ENCODE measurements around the gene MAML1.

MAML1 gene

DNA sequence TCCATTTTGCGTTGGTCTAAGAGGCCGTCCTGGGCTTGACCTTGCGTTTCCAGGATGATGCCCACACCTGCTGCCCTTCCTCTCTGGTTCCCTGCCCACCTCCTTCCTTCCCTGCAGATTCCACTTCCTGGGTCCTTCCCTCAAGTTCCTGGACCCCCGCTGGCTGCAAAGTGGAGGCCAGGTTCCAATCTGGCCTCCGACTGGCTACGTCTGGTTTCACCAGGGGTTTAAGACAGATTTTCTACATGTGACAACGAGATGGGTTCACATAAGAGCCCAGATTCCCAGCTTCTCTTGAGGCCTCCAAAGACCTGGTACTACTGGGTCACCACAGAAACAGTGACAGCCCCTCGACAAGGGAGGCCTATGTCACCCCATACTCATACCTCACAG is 71.9 kb downstream of the MAML1 start:
- peak overlapping the region; percentile 85 for H3K4me2 ChIP-seq (ENCODE audit: low read depth, low read length, poor library complexity, severe bottlenecking)
- peaks cover 14% of the 10 kb centered on the region for H3K4me1 ChIP-seq (ENCODE audit: insufficient read depth, low read length, poor library complexity, severe bottlenecking)
- no peaks in the 10 kb centered on the region for H3F3A ChIP-seq (ENCODE audit: low read depth)
- H2AFZ ChIP-seq (ENCODE audit: low read length): no peak overlapping the region
- H3K9ac ChIP-seq (ENCODE audit: low read depth, low read length, poor library complexity, severe bottlenecking): peak overlapping the region; percentile 72
- H3K27me3 ChIP-seq (ENCODE audit: insufficient read depth, low read length, poor library complexity, severe bottlenecking): no peaks in the 10 kb centered on the region
- no peak for TF ChIP-seq EZH2phosphoT487 (IDR thresholded peaks at IDR 0.05; ENCODE audit: borderline replicate concordance)
- TF ChIP-seq, protein P1, sequence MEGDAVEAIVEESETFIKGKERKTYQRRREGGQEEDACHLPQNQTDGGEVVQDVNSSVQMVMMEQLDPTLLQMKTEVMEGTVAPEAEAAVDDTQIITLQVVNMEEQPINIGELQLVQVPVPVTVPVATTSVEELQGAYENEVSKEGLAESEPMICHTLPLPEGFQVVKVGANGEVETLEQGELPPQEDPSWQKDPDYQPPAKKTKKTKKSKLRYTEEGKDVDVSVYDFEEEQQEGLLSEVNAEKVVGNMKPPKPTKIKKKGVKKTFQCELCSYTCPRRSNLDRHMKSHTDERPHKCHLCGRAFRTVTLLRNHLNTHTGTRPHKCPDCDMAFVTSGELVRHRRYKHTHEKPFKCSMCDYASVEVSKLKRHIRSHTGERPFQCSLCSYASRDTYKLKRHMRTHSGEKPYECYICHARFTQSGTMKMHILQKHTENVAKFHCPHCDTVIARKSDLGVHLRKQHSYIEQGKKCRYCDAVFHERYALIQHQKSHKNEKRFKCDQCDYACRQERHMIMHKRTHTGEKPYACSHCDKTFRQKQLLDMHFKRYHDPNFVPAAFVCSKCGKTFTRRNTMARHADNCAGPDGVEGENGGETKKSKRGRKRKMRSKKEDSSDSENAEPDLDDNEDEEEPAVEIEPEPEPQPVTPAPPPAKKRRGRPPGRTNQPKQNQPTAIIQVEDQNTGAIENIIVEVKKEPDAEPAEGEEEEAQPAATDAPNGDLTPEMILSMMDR (conservative IDR thresholded peaks at IDR 0.05; ENCODE audit: low read length): no peak
- peaks cover 18% of the 10 kb centered on the region for H3K79me2 ChIP-seq (ENCODE audit: insufficient read depth, low read length)
- H3K36me3 ChIP-seq (ENCODE audit: insufficient read depth, low read length): peaks cover 5% of the 10 kb centered on the region; the same call in 1 of the 2 replicates
- no peaks in the 10 kb centered on the region for H3K9me2 ChIP-seq (replicated peaks; ENCODE audit: low read depth, low read length)
- no peaks in the 10 kb centered on the region for H3K9me3 ChIP-seq (ENCODE audit: insufficient read depth, low read depth, low read length)
- peaks cover 14% of the 10 kb centered on the region for H4K20me1 ChIP-seq (ENCODE audit: insufficient read depth, low read length, poor library complexity, severe bottlenecking)
- peak overlapping the region; percentile 73 for H3K4me3 ChIP-seq (ENCODE audit: low read length, poor library complexity, severe bottlenecking)

DNA sequence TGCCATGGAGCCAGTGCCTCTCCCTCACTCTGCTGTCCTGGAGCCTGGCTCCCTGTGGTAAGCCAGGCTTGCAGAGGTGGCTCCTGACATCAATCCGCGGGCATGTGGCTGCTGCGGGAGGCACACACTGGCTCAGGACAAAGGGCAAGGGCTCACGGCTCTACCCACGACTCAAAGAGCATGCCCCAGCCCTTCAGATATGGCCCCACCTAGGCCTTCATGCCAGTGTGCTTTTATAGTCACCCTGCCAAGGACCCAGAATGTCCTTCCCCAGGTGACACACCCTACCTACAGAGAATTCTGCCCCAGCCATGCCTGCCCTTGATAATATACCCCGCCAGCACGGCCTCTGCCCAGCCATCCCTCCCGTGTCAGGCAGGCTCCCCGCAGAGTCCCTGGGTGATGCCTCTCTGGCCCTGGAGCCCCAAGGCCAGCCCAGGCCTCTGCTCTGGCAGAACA is 72.5 kb downstream of the MAML1 start:
- H3K27me3 ChIP-seq (ENCODE audit: insufficient read depth, low read length, poor library complexity, severe bottlenecking): no peaks in the 10 kb centered on the region
- H3K9me3 ChIP-seq (ENCODE audit: insufficient read depth, low read depth, low read length): no peaks in the 10 kb centered on the region
- H3K9ac ChIP-seq (ENCODE audit: low read depth, low read length, poor library complexity, severe bottlenecking): peak overlapping the region; percentile 72
- no peaks in the 10 kb centered on the region for H3K36me3 ChIP-seq (ENCODE audit: insufficient read depth, low read length)
- no peak for TF ChIP-seq EZH2phosphoT487 (IDR thresholded peaks at IDR 0.05; ENCODE audit: borderline replicate concordance)
- TF ChIP-seq, protein P1 (conservative IDR thresholded peaks at IDR 0.05; ENCODE audit: low read length): no peak
- no peaks in the 10 kb centered on the region for H3F3A ChIP-seq (ENCODE audit: low read depth)
- H3K9me2 ChIP-seq (replicated peaks; ENCODE audit: low read depth, low read length): no peaks in the 10 kb centered on the region
- H3K79me2 ChIP-seq (ENCODE audit: insufficient read depth, low read length): peaks cover 18% of the 10 kb centered on the region
- peaks cover 14% of the 10 kb centered on the region for H4K20me1 ChIP-seq (ENCODE audit: insufficient read depth, low read length, poor library complexity, severe bottlenecking)
- peaks cover 14% of the 10 kb centered on the region for H3K4me1 ChIP-seq (ENCODE audit: insufficient read depth, low read length, poor library complexity, severe bottlenecking)
- peak overlapping the region; percentile 85 for H3K4me2 ChIP-seq (ENCODE audit: low read depth, low read length, poor library complexity, severe bottlenecking)
- H2AFZ ChIP-seq (ENCODE audit: low read length): no peak overlapping the region
- peak overlapping the region; percentile 73 for H3K4me3 ChIP-seq (ENCODE audit: low read length, poor library complexity, severe bottlenecking)

DNA sequence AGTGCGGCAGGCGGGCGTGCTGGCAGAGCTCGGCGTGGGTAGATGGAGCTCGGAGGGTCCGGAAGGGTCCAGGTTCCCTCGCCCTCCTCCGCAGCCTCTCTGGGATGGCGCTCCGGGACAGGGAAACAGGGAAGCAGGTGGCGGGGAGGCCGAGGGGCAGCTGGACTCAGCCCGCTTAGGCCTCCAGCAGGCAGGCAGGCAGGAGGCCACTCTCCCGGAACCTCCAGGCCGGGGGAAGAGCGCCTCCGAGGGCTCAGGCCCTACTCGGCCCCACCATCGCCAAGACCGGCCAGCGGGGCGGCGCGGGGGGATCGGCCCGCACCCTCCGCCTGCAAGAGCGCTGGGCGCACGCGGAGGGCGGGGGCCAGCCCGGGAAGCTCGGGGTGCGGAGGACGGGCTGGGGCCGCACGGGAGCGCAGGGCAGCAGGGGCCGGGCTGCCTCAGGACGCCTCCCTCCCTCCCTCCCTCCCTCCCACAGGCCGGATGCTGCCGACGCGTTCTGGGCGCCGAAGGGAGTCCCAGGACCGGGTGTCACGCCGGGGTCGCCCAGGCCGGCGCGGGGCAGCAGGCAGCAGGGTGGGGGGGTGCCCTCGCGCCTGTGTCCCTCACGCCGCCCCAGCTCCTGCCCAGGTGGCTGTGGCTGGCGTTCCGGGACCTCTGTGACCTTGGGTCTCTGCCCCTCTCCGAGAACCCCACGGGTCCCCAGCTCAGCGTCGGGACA is 73.1 kb downstream of the MAML1 start:
- no peaks in the 10 kb centered on the region for H3F3A ChIP-seq (ENCODE audit: low read depth)
- H3K4me1 ChIP-seq (ENCODE audit: insufficient read depth, low read length, poor library complexity, severe bottlenecking): peaks cover 14% of the 10 kb centered on the region
- no peaks in the 10 kb centered on the region for H3K9me3 ChIP-seq (ENCODE audit: insufficient read depth, low read depth, low read length)
- H3K79me2 ChIP-seq (ENCODE audit: insufficient read depth, low read length): peaks cover 18% of the 10 kb centered on the region
- no peak overlapping the region for H2AFZ ChIP-seq (ENCODE audit: low read length)
- no peaks in the 10 kb centered on the region for H3K36me3 ChIP-seq (ENCODE audit: insufficient read depth, low read length)
- TF ChIP-seq, protein P1 (conservative IDR thresholded peaks at IDR 0.05; ENCODE audit: low read length): no peak
- TF ChIP-seq EZH2phosphoT487 (IDR thresholded peaks at IDR 0.05; ENCODE audit: borderline replicate concordance): no peak
- peaks cover 14% of the 10 kb centered on the region for H4K20me1 ChIP-seq (ENCODE audit: insufficient read depth, low read length, poor library complexity, severe bottlenecking)
- H3K4me2 ChIP-seq (ENCODE audit: low read depth, low read length, poor library complexity, severe bottlenecking): peak overlapping the region; percentile 85
- H3K9me2 ChIP-seq (replicated peaks; ENCODE audit: low read depth, low read length): no peaks in the 10 kb centered on the region
- peak overlapping the region; percentile 73 for H3K4me3 ChIP-seq (ENCODE audit: low read length, poor library complexity, severe bottlenecking)
- peak overlapping the region; percentile 72 for H3K9ac ChIP-seq (ENCODE audit: low read depth, low read length, poor library complexity, severe bottlenecking)
- H3K27me3 ChIP-seq (ENCODE audit: insufficient read depth, low read length, poor library complexity, severe bottlenecking): no peaks in the 10 kb centered on the region

Data from Loucy (cell line).